A549 (cell line): ENCODE data around the gene ITGB1. TPM values are rescaled to one million over a fixed set of nuclear protein-coding genes. Genes with fewer than 3 reads are reported as not detected.

Experiments used
- ATAC-seq, 2 experiments: fragments of 200-7000 bp in 1 of 2; fragments of >200 bp in 1 of 2; cut with Nextera tagmentation in 1 of 2; cut with Tn5 transposase in 1 of 2; 3 replicates each; pipeline versions ENCODE4 v1.8.0 to v1.9.1; 2018 to 2020; ENCODE audit warnings: mild to moderate bottlenecking in 1 of 2, moderate library complexity in 1 of 2
- CTCF ChIA-PET: fragments of 300-600 bp; sonication (Branson Sonifier 250); formaldehyde crosslinking; extraction: SDS; loops from one replicate; lab custom pipeline; 2021; ENCODE audit warnings: antibody characterized with exemption, inconsistent platforms; lab: Yijun Ruan, JAX
- POLR2A ChIA-PET: fragments of 350-600 bp; formaldehyde crosslinking; extraction: SDS; loops from one replicate; lab custom pipeline; 2021; ENCODE audit warnings: antibody characterized with exemption, inconsistent platforms; lab: Yijun Ruan, JAX
- DNase-seq, 2 experiments: peaks; one replicate each; pipeline versions ENCODE4 v3.0.0 to v3.0.0-alpha.2; 2011 to 2016; ENCODE audit warnings: low read depth in 1 of 2, low spot score in 1 of 2
- FAIRE-seq: peaks from 2 replicates; lab custom pipeline; 2011; peaks lifted over from hg19 to GRCh38; lab: Jason Lieb, UNC
- H3K27ac ChIP-seq, 2 experiments: fragments of >200 bp; sonication (Bioruptor Twin); formaldehyde crosslinking; 3 replicates each; pipeline ENCODE4 v1.5.1; 2016 to 2017
- H3K4me1 ChIP-seq: fragments of >200 bp; sonication (Bioruptor Twin); formaldehyde crosslinking; 3 replicates; pipeline ENCODE4 v1.6.1; 2016
- H3K4me2 ChIP-seq: fragments of >200 bp; sonication (Bioruptor Twin); formaldehyde crosslinking; 3 replicates; pipeline ENCODE4 v1.6.1; 2016
- H3K4me3 ChIP-seq: fragments of >200 bp; sonication (Bioruptor Twin); formaldehyde crosslinking; 3 replicates; pipeline ENCODE4 v1.5.1; 2016
- H3K9me3 ChIP-seq: fragments of >200 bp; sonication (Bioruptor Twin); formaldehyde crosslinking; 3 replicates; pipeline ENCODE4 v1.6.1; 2016
- BCL3 ChIP-seq: fragments of >200 bp; sonication (Bioruptor Twin); formaldehyde crosslinking; IDR thresholded peaks from 3 replicates; pipeline ENCODE4 v1.6.1; 2016
- BHLHE40 ChIP-seq: IDR thresholded peaks from 2 replicates; pipeline ENCODE4 v1.6.1; 2012; ENCODE audit warnings: low read depth, low read length, inconsistent platforms
- CEBPB ChIP-seq, 2 experiments: fragments of >200 bp in 1 of 2; sonication (Bioruptor Twin) in 1 of 2; formaldehyde crosslinking in 1 of 2; IDR thresholded peaks; 2 replicates each; pipeline ENCODE4 v1.6.1; 2012 to 2016
- CHD2 ChIP-seq: fragments of 150-350 bp; IDR thresholded peaks from 2 replicates; pipeline ENCODE4 v1.6.1; 2014; ENCODE audit warnings: low read length; ENCODE audit not compliant: partially characterized antibody
- EHF ChIP-seq: fragments of 250-450 bp; sonication (Bioruptor Pico); IDR thresholded peaks from 2 replicates; pipeline ENCODE4 v1.5.0; 2020; ENCODE audit warnings: mild to moderate bottlenecking
- FOSB ChIP-seq: fragments of 250-450 bp; sonication (Bioruptor Pico); IDR thresholded peaks from 2 replicates; pipeline ENCODE4 v1.5.0; 2020; ENCODE audit warnings: mild to moderate bottlenecking, moderate library complexity
- FOXS1 ChIP-seq: fragments of 250-450 bp; sonication (Bioruptor Pico); IDR thresholded peaks from 2 replicates; pipeline ENCODE4 v1.5.0; 2020; ENCODE audit warnings: mild to moderate bottlenecking, moderate library complexity
- GATA3 ChIP-seq: IDR thresholded peaks from 2 replicates; pipeline ENCODE4 v1.6.1; 2012; ENCODE audit warnings: borderline replicate concordance
- JUN ChIP-seq, 2 experiments: fragments of >200 bp; sonication (Bioruptor Twin); formaldehyde crosslinking; IDR thresholded peaks; 2 replicates in 1 of 2; 3 replicates in 1 of 2; pipeline ENCODE4 v1.6.1; 2016 to 2017
- KDM1A ChIP-seq: fragments of 200-600 bp; sonication (generic); IDR thresholded peaks from 2 replicates; pipeline ENCODE4 v1.6.1; 2016; ENCODE audit warnings: low read depth, mild to moderate bottlenecking
- MAFK ChIP-seq: fragments of 450-650 bp; IDR thresholded peaks from 2 replicates; pipeline ENCODE4 v1.6.1; 2014; ENCODE audit not compliant: partially characterized antibody
- POLR2AphosphoS2 ChIP-seq: conservative IDR thresholded peaks from 2 replicates; pipeline ENCODE4 v1.6.1; 2012; ENCODE audit warnings: low read length, improper control_type of control experiment, inconsistent platforms
- RAD21 ChIP-seq, 2 experiments: fragments of >200 bp in 1 of 2; sonication (Bioruptor Twin) in 1 of 2; formaldehyde crosslinking in 1 of 2; IDR thresholded peaks in 1 of 2; conservative IDR thresholded peaks in 1 of 2; 2 replicates in 1 of 2; 3 replicates in 1 of 2; pipeline ENCODE4 v1.6.1; 2012 to 2018; ENCODE audit warnings: inconsistent platforms in 1 of 2
- RCOR1 ChIP-seq: fragments of 150-350 bp; IDR thresholded peaks from 2 replicates; pipeline ENCODE4 v1.6.1; 2014; ENCODE audit warnings: antibody characterized with exemption, low read length, low read depth
- REST ChIP-seq: fragments of 200-600 bp; sonication (generic); IDR thresholded peaks from 2 replicates; pipeline ENCODE4 v1.6.1; 2016; ENCODE audit warnings: antibody characterized with exemption, mild to moderate bottlenecking, moderate library complexity
- RNF2 ChIP-seq: fragments of 200-600 bp; sonication (generic); IDR thresholded peaks from 2 replicates; pipeline ENCODE4 v1.6.1; 2016; ENCODE audit warnings: low read depth, mild to moderate bottlenecking, antibody characterized with exemption, moderate library complexity, borderline replicate concordance
- TFCP2L1 ChIP-seq: fragments of 250-450 bp; sonication (Bioruptor Pico); IDR thresholded peaks from 2 replicates; pipeline ENCODE4 v1.5.0; 2021; ENCODE audit warnings: mild to moderate bottlenecking
- ZNF302 ChIP-seq: fragments of 250-450 bp; sonication (Bioruptor Pico); IDR thresholded peaks from 2 replicates; pipeline ENCODE4 v1.9.0; 2021; ENCODE audit warnings: inconsistent platforms, mild to moderate bottlenecking, moderate library complexity
- WGBS: methylation state at CpG from one replicate; pipeline ENCODE4 v1.1.6; 2017; ENCODE audit errors: missing lambda C conversion rate; 5-methylcytosine and 5-hydroxymethylcytosine counted together
- polyA plus RNA-seq, 4 experiments: library from polyadenylated mRNA; depleted of rRNA in 3 of 4; stranded (reverse); fragments of >200 nt; fragmentation: RNase III in 1 of 4; extraction: RNeasy Plus Mini Kit Qiagen cat#74134 plus additional on column Dnase treatment in 1 of 4; gene quantifications; 2 replicates in 3 of 4; 3 replicates in 1 of 4; pipeline ENCODE4 v1.2.3, GENCODE V29; 2011 to 2017

The ITGB1 gene
- polyA plus RNA-seq, 2 of the 4 experiments (the other 2 are of a cell fraction): 1,270 to 2,408 TPM

GRCh38 chr10:32893916-32894664 lies 63.9 kb downstream of the ITGB1 start (continued):
- TF ChIP-seq REST (no peak), BHLHE40 (no peak)
- TF ChIP-seq, all 56 proteins: peak for 8

GRCh38 chr10:32893434-32893833 lies 64.6 kb downstream of the ITGB1 start:
- 71% methylated on average over 3 of the region's 3 CpGs for WGBS
- TF ChIP-seq CEBPB (IDR thresholded peaks at IDR 0.05) (no peak), RNF2 (no peak), FOXS1 (CRISPR knock-in tag) (no peak), CHD2 (no peak), POLR2AphosphoS2 (peak; percentile 96; the same call in 1 of the 2 replicates), ZNF302 (CRISPR knock-in tag) (no peak), MAFK (peak; percentile 35), RAD21 (conservative IDR thresholded peaks at IDR 0.05 in 1 of 2, IDR thresholded peaks at IDR 0.05 in 1 of 2) (no peak), EHF (CRISPR knock-in tag) (no peak), JUN (IDR thresholded peaks at IDR 0.05) (no peak; a peak in 3 of 5 replicates), GATA3 (no peak), RCOR1 (no peak), TFCP2L1 (no peak)
- ChIA-PET CTCF (interaction anchor here (1.5 kb wide), 1 partner anchor 116 kb away, joined by 5 read pairs; no protein-coding TSS in a partner anchor), POLR2A (no interaction called here)
- FAIRE-seq (no peak), ATAC-seq (peak; percentile 45 to 56), DNase-seq (peak in 1 of 2 experiments; percentile 64)
- Histone ChIP-seq H3K27ac (0 out of 6 replicates have a peak overlapping the region, but pooled peaks of 1 of the 2 experiments have one; percentile 34), H3K4me1 (0 out of 3 replicates have a peak, but pooled peaks cover 4% of the 10 kb centered on the region), H3K4me3 (no peak overlapping the region), H3K9me3 (no peaks in the 10 kb centered on the region), H3K4me2 (no peak overlapping the region)

- no peak for TF ChIP-seq BCL3
- TF ChIP-seq FOSB (CRISPR knock-in tag): peak; percentile 67; the same call in 1 of the 2 replicates
- no peak for TF ChIP-seq KDM1A
- TF ChIP-seq POLR2AphosphoS2: peak; percentile 99
- ChIA-PET POLR2A (interaction anchor here (0.6 to 2.3 kb wide), 2 partner anchors 30 to 89 kb away, joined by 3 to 5 read pairs; no protein-coding TSS in a partner anchor), CTCF (interaction anchor here (0.7 kb wide), 2 partner anchors 8 to 116 kb away, joined by 3 read pairs; no protein-coding TSS in a partner anchor)
- Histone ChIP-seq H3K4me3 (no peak overlapping the region), H3K4me1 (0 out of 3 replicates have a peak, but pooled peaks cover 4% of the 10 kb centered on the region), H3K4me2 (no peak overlapping the region), H3K27ac (no peak overlapping the region), H3K9me3 (no peaks in the 10 kb centered on the region)
- FAIRE-seq (peak; percentile 49), ATAC-seq (peak; percentile 16 to 33), DNase-seq (no peak)
- 86% methylated on average over 8 of the region's 8 CpGs for WGBS
These were observed 66.8 kb downstream of the ITGB1 start for GRCh38 chr10:32891261-32891660.
